22Rv1 (cell line): Measurements from ENCODE around the gene CDKL4.

Experiments
- H3K27ac ChIP-seq: fragments of 450-650 bp; 2 replicates; pipeline ENCODE4 v1.5.1; 2017
- ZFX ChIP-seq: fragments of 450-650 bp; IDR thresholded peaks from 2 replicates; pipeline ENCODE4 v1.6.1; 2017; ENCODE audit warnings: antibody characterized with exemption, borderline replicate concordance
- TF ChIP-seq, protein P1 (sequence below): fragments of 450-650 bp; IDR thresholded peaks from 2 replicates; pipeline ENCODE4 v1.5.1; 2017; ENCODE audit warnings: mild to moderate bottlenecking

The CDKL4 gene

DNA sequence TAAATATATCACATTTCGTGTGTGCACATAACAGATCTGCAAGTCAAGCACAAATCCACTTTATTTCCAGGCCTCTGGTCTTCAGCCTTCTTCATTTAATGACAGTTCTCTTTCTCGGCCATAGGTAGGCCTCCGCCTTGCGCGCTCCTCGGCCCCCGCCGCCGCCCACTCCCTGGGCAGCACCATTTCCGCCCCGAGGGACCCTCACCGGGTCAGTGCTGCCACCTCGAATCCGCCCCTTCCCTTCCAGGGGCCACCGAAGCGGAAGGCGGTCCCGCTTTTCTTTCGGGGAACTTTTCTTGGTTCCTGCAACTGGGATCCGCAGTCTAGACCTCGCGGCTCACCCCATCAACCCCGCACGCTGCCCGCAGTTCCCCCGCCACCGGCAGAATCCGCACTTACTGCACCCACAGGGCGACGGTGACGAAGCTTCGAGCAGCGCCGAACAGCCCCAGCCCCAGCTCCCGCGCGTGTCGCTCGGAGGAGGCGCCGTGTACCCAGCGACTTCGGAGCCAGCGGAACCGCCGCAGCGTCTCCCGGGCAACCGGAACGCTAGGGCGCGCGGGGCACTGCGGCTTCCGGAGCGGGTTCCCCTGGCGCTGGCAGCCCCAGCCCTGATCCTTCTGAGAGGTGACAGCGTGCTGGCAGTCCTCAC lies at the start of gene CDKL4:
Gene CDKL4, minus strand, starts transcription at position 502 of the 655 bp plus-strand sequence.
- H3K27ac ChIP-seq = no peak within 1 kb of the TSS
- no peak for TF ChIP-seq ZFX
- TF ChIP-seq, protein P1, sequence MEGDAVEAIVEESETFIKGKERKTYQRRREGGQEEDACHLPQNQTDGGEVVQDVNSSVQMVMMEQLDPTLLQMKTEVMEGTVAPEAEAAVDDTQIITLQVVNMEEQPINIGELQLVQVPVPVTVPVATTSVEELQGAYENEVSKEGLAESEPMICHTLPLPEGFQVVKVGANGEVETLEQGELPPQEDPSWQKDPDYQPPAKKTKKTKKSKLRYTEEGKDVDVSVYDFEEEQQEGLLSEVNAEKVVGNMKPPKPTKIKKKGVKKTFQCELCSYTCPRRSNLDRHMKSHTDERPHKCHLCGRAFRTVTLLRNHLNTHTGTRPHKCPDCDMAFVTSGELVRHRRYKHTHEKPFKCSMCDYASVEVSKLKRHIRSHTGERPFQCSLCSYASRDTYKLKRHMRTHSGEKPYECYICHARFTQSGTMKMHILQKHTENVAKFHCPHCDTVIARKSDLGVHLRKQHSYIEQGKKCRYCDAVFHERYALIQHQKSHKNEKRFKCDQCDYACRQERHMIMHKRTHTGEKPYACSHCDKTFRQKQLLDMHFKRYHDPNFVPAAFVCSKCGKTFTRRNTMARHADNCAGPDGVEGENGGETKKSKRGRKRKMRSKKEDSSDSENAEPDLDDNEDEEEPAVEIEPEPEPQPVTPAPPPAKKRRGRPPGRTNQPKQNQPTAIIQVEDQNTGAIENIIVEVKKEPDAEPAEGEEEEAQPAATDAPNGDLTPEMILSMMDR = no peak

DNA sequence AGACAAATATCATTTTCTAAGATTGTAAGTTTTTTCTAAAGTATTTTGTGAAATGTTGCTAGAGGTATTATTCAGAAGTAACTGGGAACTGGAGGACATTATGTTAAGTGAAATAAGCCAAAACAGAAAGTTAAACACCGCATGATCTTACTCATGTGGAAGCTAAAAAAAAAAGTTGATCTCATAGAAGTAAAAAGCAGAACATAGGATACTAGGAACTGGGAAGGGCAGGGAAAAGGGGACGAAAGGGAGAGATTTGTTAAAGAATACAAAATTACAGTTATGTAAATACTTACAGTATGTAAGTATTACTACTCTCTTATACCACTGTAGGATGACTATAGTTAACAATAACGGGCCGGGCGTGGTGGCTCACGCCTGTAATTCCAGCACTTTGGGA lies 46.7 kb upstream of the CDKL4 start:
- H3K27ac ChIP-seq = no peak overlapping the region
- TF ChIP-seq ZFX = no peak
- TF ChIP-seq, protein P1 = no peak

DNA sequence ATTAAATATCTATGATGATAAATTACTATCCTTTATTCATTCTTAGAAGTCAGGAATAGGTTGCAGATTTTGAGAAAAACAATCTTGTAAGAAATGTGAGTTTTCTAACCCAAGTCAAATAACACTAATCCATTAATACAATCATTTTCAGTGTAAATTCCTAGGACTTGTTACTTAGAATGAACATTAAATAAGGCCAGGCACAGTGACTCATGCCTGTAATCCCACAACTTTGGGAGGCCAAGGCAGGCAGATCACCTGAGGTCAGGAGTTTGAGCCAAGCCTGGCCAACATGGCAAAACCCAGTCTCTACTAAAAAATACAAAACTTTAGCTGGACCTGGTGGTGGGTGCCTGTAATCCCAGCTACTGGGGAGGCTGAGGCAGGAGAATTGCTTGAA lies 45.8 kb upstream of the CDKL4 start:
- TF ChIP-seq, protein P1 = no peak
- no peak for TF ChIP-seq ZFX
- H3K27ac ChIP-seq = no peak overlapping the region

DNA sequence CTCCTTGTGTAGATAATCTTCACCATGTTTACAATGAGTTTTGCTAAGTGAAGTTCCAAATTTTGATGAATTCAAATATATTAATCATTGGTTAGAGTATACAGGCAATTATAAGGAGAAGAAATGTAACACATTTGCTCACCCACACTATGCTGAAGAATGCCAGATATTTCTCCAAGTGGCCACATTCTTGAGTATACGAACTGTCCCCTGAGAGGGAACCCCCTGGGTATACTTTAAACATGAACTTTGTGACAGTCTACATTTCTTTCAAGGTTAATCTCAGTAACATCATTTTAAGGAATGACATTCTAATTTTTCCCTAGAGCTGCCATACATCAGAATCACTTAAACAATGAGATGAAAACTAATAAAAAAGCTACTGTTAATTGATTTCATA lies 39.8 kb upstream of the CDKL4 start:
- no peak for TF ChIP-seq ZFX
- TF ChIP-seq, protein P1 = no peak
- H3K27ac ChIP-seq = no peak overlapping the region

DNA sequence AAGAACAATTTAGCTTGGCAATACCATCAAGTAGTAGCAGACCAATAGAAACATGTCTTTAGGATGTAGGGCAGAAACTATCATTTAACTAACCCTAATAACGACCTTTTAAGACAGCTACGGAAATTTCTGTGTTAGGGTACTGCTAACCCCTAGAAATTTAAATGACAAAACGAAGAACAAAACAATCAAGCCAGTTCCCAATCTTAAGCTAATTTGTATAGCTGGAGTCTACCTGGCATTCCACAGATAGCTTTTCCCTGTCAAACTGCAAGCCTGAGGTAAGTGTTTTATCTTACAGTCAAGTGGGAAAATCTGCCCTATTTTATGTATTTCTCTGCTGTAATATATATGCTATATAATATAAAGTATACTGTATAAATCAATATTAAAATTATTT lies 37.6 kb upstream of the CDKL4 start:
- TF ChIP-seq, protein P1 = no peak
- no peak for TF ChIP-seq ZFX
- no peak overlapping the region for H3K27ac ChIP-seq

DNA sequence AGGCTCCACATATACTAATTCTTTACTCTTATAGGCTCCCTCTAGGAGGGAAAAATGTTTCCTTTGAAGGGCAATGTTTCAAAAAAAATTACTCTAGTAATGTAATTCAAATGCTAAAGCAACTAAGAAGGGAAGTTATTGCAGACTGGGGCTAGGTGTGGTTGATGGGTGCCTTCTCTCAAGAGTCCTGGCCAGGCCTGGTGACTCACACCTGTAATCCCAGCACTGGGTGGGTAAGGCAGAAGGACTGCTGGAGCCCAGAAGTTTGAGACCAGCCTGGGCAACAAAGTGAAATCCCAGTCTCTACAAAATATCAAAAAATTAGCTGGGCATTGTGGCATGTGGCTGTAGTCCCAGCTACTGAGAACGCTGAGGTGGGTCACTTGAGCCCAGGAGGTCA lies 31.2 kb upstream of the CDKL4 start:
- H3K27ac ChIP-seq = no peak overlapping the region
- TF ChIP-seq, protein P1 = no peak
- TF ChIP-seq ZFX = no peak

DNA sequence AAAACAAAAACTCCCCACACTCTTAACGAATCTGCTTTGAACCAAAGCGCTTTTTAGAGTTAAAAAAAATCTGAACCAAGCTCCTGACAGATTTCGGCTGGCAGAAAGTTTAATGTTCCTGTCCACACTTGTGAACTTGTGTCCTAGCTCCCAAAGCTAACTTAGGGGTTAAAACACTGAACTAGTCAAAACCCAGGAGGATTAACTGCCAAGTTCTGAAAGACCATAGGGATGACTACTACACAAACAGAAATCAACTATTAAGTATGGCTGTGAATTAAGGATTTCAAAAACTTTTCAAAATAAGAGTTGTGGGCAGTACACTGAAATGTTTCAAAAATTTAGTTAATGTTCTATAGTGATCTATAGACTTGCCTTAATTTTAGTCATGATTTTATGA lies 26.2 kb upstream of the CDKL4 start:
- no peak overlapping the region for H3K27ac ChIP-seq
- TF ChIP-seq, protein P1 = no peak
- TF ChIP-seq ZFX = no peak
